Measurements from ENCODE around the gene ATG2B.

The ATG2B gene

GRCh38 chr14:96309133-96309895 lies 53.8 kb downstream of the ATG2B start:
- no peak for DNase-seq

- DNase-seq, result no peak
These were observed 55.7 kb downstream of the ATG2B start for GRCh38 chr14:96307434-96307833.

GRCh38 chr14:96304956-96305355 lies 58.2 kb downstream of the ATG2B start:
- no peak for DNase-seq

- DNase-seq, result no peak
These were observed 59.2 kb downstream of the ATG2B start for GRCh38 chr14:96303981-96304380.

GRCh38 chr14:96299441-96299840 lies 63.7 kb downstream of the ATG2B start:
- DNase-seq, result no peak

GRCh38 chr14:96297997-96298515 lies 65.1 kb downstream of the ATG2B start:
- DNase-seq, result no peak

- no peak for DNase-seq
These were observed 66.1 kb downstream of the ATG2B start for GRCh38 chr14:96297000-96297399.

- DNase-seq, result no peak
These were observed 68.9 kb downstream of the ATG2B start for GRCh38 chr14:96294246-96294645.

- no peak for DNase-seq
These were observed 75.3 kb downstream of the ATG2B start for GRCh38 chr14:96287856-96288255.

- DNase-seq, result no peak
These were observed 76.9 kb downstream of the ATG2B start for GRCh38 chr14:96286251-96286650.

GRCh38 chr14:96285667-96286066 lies 77.5 kb downstream of the ATG2B start:
- no peak for DNase-seq

GRCh38 chr14:96284430-96284829 lies 78.7 kb downstream of the ATG2B start:
- no peak for DNase-seq

- no peak for DNase-seq
These were observed 79.1 kb downstream of the ATG2B start for GRCh38 chr14:96284008-96284407.

GRCh38 chr14:96281486-96281885 lies 81.7 kb downstream of the ATG2B start:
- no peak for DNase-seq

- DNase-seq, result no peak
These were observed 83.0 kb downstream of the ATG2B start for GRCh38 chr14:96280104-96280503.

GRCh38 chr14:96279564-96279963 lies 83.6 kb downstream of the ATG2B start:
- DNase-seq, result no peak

- DNase-seq, result no peak
These were observed 85.3 kb downstream of the ATG2B start for GRCh38 chr14:96277890-96278289.

- DNase-seq, result peak; percentile 81
These were observed 87.7 kb downstream of the ATG2B start for GRCh38 chr14:96275177-96276112.

GRCh38 chr14:96274543-96274942 lies 88.6 kb downstream of the ATG2B start:
- peak; percentile 41 for DNase-seq

- DNase-seq, result no peak
These were observed 89.0 kb downstream of the ATG2B start for GRCh38 chr14:96274122-96274521.

GRCh38 chr14:96273629-96274028 lies 89.5 kb downstream of the ATG2B start:
- no peak for DNase-seq

- no peak for DNase-seq
These were observed 90.2 kb downstream of the ATG2B start for GRCh38 chr14:96272777-96273473.

GRCh38 chr14:96271421-96271762 lies 91.7 kb downstream of the ATG2B start:
- DNase-seq, result no peak
